IPS-NIHi7 (cell line): ENCODE measurements around the gene SAA1.

Experiments used
- DNase-seq: peaks from one replicate; pipeline ENCODE4 v3.0.0; 2012; ENCODE audit warnings: mixed read lengths; ENCODE audit errors: extremely low spot score

SAA1 gene

GRCh38 chr11:18310800-18311340, 44.8 kb downstream of the SAA1 start:
- DNase-seq = no peak

DNA sequence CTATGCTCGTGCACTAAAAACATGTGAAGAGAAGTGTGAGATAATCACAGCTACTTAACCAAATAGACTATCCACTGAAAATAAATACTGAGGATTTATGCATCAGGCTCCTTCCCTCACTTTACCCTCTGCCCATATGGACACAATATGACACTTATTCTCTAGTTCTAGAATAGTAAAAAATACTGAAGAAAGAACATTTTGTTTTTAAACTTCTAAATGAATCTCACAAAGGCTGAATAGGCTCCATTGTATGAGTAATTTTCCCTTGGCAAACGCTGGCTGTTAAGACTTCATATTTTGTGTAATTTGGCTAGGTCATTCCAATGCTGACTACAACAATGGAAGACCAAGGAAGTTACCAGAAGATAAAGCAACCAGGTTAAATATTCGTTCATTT, 45.9 kb downstream of the SAA1 start:
- DNase-seq = no peak

DNA sequence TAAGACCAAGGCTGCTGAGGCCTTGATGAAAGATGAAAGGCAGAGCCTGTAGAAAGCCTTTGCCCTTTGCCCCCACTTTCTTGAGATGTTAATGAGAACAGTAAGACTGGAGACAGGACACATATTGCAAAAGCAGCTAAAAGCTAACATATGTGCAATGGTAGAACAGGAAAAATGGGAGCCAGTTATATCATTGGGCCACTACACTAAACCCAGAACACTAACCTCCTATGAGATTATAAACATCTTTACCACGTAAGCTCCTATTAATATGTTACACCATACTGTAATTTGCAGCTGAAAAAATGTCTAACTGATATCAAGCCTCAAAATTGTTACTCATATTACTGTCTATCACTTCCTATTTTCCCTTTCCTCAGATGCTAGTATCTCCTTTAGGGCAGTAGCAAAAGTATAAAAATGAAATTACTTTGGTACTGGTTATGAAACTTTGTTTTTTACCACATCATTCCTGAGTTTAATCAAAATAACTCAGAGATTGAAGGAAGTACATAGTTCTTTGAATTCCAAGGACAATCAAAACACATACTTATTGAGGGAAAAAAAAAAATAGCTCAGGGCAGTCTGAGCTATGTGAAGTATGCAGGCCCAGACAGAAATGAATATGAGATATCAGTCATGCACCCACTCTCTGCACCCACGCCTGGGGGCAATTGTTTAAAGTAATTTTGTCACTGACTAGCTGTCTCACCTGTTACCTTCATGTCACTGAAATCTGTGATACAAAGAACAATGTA, 46.8 kb downstream of the SAA1 start:
- DNase-seq = no peak

- no peak for DNase-seq
These were observed 48.1 kb downstream of the SAA1 start for GRCh38 chr11:18313965-18314763.

DNA sequence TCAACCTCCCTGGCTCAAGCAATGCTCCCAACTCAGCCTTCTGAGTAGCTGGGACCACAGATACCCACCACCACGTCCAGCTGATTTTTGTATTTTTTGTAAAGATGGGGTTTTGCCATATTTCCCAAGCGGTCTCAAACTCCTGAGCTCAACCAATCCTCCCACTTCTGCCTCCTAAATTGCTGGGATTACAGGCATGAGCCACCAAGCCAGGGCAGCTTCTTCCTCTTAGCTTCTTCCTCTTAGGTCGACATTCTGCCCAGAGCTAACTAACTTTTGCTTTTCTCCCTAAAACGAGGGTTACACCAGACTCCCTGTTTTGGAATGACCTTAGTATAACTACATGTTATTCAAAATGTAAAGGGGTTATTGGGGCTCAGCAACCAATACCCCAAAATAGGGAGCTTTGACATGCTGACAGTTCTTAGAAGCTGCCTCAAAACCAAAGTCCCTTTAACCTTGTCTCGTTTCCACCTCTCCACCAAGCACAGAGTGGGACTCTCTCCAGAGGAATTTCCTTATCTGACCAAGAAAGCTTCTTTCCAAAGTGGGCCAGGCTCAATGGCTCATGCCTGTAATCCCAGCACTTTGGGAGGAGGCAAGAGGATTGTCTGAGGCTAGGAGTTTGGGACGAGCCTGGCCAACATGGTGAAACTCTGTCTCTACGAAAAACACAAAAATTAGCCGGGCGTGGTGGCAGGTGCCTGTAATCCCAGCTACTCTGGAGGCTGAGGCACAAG, 48.9 kb downstream of the SAA1 start:
- no peak for DNase-seq

DNA sequence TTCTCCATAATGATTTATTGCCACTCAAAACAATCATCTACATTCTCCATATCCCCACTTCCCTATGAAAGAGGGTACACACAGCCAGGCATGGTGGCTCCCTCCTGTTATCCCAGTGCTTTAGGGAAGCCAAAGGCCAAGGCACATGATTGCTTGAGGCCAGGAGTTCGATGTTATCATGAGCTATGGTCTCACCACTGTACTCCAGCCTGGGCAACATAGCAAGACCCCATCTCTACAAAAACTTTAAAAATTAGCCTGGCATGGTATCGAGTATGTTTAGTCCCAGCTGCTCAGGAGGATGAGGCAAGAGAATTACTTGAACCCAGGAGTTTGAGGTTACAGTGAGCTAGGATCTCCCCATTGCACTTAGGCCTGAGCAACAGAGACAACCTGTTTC, 49.8 kb downstream of the SAA1 start:
- DNase-seq = no peak

DNA sequence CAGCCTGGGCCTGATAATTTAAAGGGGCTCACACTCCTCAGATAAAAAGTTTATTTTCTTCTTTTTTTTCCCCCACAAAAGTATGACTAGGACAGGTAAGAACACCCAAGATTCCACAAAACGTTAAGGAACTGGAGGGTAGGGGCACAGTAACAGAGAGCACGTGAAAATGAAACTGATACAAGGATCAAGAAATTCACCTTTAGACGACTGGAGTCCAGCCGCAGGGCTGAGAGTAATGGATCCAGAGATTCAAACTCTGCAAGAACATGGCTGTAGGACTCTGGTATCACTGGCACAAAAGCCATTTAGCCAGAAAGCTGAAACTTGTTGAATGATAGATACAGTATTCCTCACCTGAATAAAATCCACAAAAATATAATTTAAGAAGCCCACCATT, 51.5 kb downstream of the SAA1 start:
- no peak for DNase-seq
